ENCODE data around the gene P2RY6. TPM values are rescaled to one million over a fixed set of nuclear protein-coding genes. Genes with fewer than 3 reads are reported as not detected.

P2RY6 gene
- total RNA-seq, 4 donors from 2014 or later, result 0.76 to 1.0 TPM; not detected in 2

DNA sequence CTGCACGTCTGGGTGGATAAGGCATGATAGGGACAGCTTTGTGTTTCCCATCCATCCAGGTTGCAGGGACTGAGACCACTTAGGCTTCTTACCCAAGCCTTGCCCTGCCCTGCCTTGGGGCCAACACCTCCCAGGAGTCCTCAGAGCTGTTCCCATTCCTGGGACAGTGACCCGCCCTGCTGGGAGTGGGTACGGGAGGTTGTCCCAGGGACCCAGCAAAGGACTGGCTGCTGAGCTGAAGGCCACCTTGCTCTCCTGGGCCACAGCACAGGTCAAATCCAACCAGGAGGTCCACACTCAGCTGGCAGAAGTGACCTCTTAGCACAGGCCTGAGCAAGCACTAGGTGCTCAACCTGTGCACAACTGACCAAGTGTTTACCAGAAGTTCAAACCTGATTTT lies 19.1 kb downstream of the P2RY6 start:
- TF ChIP-seq POLR2A (IDR thresholded peaks at IDR 0.05), result no peak
- TF ChIP-seq, protein P1, sequence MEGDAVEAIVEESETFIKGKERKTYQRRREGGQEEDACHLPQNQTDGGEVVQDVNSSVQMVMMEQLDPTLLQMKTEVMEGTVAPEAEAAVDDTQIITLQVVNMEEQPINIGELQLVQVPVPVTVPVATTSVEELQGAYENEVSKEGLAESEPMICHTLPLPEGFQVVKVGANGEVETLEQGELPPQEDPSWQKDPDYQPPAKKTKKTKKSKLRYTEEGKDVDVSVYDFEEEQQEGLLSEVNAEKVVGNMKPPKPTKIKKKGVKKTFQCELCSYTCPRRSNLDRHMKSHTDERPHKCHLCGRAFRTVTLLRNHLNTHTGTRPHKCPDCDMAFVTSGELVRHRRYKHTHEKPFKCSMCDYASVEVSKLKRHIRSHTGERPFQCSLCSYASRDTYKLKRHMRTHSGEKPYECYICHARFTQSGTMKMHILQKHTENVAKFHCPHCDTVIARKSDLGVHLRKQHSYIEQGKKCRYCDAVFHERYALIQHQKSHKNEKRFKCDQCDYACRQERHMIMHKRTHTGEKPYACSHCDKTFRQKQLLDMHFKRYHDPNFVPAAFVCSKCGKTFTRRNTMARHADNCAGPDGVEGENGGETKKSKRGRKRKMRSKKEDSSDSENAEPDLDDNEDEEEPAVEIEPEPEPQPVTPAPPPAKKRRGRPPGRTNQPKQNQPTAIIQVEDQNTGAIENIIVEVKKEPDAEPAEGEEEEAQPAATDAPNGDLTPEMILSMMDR (IDR thresholded peaks at IDR 0.05), result no peak
- H3K27ac ChIP-seq, result no peak overlapping the region
- intact Hi-C loops (cut with DNase I; ENCODE audit: low total_unique reads), result no loop called here
- no peaks in the 10 kb centered on the region for H3K27me3 ChIP-seq
- H3K9me3 ChIP-seq, result no peaks in the 10 kb centered on the region
- H3K36me3 ChIP-seq, result no peaks in the 10 kb centered on the region
- no peak overlapping the region for H3K4me3 ChIP-seq
- H3K4me1 ChIP-seq, result peaks cover 0 to 3% of the 10 kb centered on the region in 2 donors
- DNase-seq, result no peak

DNA sequence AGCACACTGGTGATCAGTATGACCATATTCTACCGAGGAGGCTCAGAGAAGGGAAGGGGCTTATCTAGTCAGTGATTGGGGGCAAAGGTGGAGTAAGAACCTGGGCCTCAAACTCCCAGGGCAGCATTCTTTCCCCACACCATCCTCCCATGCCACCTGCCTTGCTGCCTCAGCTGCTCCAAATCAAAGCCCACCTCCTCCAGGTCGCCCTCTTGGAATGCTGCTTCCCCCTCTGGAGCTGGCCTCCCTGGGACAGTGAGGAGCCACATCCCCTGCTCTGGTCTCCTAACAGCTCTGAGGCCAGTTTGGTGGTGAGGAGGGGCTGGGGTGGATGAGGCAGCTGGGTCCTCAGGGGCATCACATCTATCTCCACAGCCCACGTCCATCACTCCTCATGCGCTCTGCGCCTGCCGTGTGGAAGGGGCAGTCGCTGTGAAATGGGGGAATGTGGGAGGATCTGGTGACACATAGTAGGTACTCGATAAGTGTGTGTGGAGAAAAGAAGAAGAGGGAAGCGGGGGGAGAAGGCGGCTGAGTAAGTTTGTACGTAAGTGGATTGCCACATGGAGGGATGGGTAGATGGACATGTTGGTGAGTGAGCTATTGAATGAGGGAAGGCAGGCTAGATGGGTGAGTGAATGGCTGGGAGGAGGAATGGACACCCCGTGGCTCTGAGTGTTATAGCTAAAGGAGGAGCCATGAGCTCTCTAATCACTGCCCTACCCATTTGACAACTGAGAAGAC lies 19.8 kb downstream of the P2RY6 start:
- intact Hi-C loops (cut with DNase I; ENCODE audit: low total_unique reads), result no loop called here
- Histone ChIP-seq H3K4me3 (no peak overlapping the region), H3K4me1 (peaks cover 0 to 3% of the 10 kb centered on the region in 2 donors), H3K36me3 (no peaks in the 10 kb centered on the region), H3K27me3 (no peaks in the 10 kb centered on the region), H3K27ac (no peak overlapping the region), H3K9me3 (no peaks in the 10 kb centered on the region)
- TF ChIP-seq, protein P1 (IDR thresholded peaks at IDR 0.05), result no peak
- no peak for DNase-seq

DNA sequence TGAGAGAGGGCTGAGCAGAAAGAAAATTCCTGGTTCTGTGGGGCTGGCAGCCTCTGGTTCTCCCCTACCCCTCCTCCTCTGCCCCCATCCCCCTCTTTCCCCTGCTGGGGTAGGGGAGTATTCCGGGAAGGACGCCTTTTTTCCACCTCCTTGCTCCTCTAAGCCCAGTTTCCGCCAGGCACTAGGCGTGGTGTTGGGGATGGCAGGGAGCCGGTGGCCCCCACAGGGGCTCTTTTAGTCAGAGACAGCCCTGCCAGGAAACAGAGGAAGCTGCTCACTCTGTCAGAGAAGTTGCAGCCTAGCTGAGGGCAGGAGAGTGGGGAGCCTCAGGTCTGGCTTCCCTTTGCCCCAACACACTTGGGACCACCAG lies 20.4 kb downstream of the P2RY6 start:
- DNase-seq, result no peak
- Histone ChIP-seq H3K4me3 (no peak overlapping the region), H3K36me3 (no peaks in the 10 kb centered on the region), H3K27ac (no peak overlapping the region), H3K4me1 (peaks cover 0 to 3% of the 10 kb centered on the region in 2 donors), H3K9me3 (no peaks in the 10 kb centered on the region), H3K27me3 (no peaks in the 10 kb centered on the region)
- intact Hi-C loops (cut with DNase I; ENCODE audit: low total_unique reads), result no loop called here
- TF ChIP-seq, protein P1 (IDR thresholded peaks at IDR 0.05), result no peak
- no peak for TF ChIP-seq POLR2A (IDR thresholded peaks at IDR 0.05)

DNA sequence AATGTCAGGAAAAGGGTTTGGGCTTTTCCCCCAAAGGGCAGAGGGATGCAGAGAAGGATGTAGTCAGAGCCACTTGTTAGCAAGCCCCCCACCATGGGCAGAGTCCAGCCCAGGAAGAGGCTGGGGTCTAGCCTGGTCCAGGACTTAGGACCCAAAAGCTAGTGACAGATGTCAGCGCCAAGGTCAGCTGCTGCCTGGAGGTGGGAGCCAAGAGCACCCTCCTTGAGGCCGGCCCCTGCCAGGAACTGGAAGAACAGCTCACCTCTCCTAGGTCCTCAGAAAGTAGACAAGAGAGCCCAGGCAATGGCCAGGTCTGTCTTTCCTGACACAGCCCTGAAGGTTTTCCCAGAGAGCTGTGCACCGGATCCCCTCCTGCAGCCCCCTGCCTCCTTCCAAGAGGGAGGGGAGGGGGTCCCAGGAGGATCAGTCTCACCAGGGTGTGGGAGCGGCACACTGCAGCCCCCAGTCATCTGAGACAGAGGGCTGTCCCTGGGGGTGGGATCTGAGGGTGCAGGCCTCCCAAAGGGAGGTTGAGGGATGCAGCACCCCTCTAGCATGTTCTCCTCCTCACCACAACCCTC lies 21.3 kb downstream of the P2RY6 start:
- no peak for DNase-seq
- intact Hi-C loops (cut with DNase I; ENCODE audit: low total_unique reads), result no loop called here
- H3K27ac ChIP-seq, result no peak overlapping the region
- no peaks in the 10 kb centered on the region for H3K9me3 ChIP-seq
- H3K36me3 ChIP-seq, result no peaks in the 10 kb centered on the region
- no peak for TF ChIP-seq POLR2A (IDR thresholded peaks at IDR 0.05)
- TF ChIP-seq, protein P1 (IDR thresholded peaks at IDR 0.05), result no peak
- no peak overlapping the region for H3K4me3 ChIP-seq
- H3K4me1 ChIP-seq, result peaks cover 0 to 3% of the 10 kb centered on the region in 2 donors
- H3K27me3 ChIP-seq, result no peaks in the 10 kb centered on the region

DNA sequence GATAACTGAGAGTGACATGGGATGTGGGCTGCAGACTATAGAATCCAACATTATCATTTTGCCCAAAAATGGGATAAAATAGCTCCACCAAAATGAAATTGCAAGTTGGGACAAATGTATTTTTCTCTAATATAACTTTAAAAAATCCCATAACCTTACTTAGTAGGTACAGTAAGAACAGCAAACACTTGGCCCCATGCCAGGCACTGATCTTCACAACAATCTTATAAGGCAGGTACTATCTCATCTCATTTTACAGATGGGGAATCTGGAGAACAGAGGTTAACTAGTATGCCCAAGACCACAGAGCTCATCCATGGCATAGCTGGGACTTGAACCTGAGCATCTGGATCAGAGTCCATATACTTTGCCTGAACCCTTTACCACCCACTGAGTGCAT lies 22.5 kb downstream of the P2RY6 start:
- intact Hi-C loops (cut with DNase I; ENCODE audit: low total_unique reads), result loop anchor here (5.0 kb wide), 1 partner anchor 43 kb away; no protein-coding TSS in a partner anchor
- Histone ChIP-seq H3K27ac (no peak overlapping the region), H3K4me3 (no peak overlapping the region), H3K9me3 (no peaks in the 10 kb centered on the region), H3K4me1 (no peaks in the 10 kb centered on the region), H3K36me3 (no peaks in the 10 kb centered on the region), H3K27me3 (no peaks in the 10 kb centered on the region)
- TF ChIP-seq, protein P1 (IDR thresholded peaks at IDR 0.05), result no peak
- TF ChIP-seq POLR2A (IDR thresholded peaks at IDR 0.05), result no peak
- DNase-seq, result no peak
